Measurements from ENCODE around the gene PGAP2.

The PGAP2 gene

GRCh38 chr11:3831378-3832239 lies 23.2 kb downstream of the PGAP2 start:
- no peak for DNase-seq (ENCODE audit: low read depth in 2 of 2)

- DNase-seq (ENCODE audit: low read depth in 2 of 2) = no peak
Measured at GRCh38 chr11:3832816-3833215, 24.5 kb downstream of the PGAP2 start.

GRCh38 chr11:3833449-3833848 lies 25.1 kb downstream of the PGAP2 start:
- DNase-seq (ENCODE audit: low read depth in 2 of 2) = no peak

- no peak for DNase-seq (ENCODE audit: low read depth in 2 of 2)
Measured at GRCh38 chr11:3834349-3834663, 25.9 kb downstream of the PGAP2 start.

- DNase-seq (ENCODE audit: low read depth in 2 of 2) = no peak
Measured at GRCh38 chr11:3834664-3835461, 26.5 kb downstream of the PGAP2 start.

- no peak for DNase-seq (ENCODE audit: low read depth in 2 of 2)
Measured at GRCh38 chr11:3835751-3836150, 27.4 kb downstream of the PGAP2 start.

GRCh38 chr11:3836903-3837302 lies 28.5 kb downstream of the PGAP2 start:
- DNase-seq (ENCODE audit: low read depth in 2 of 2) = no peak

GRCh38 chr11:3837793-3838192 lies 29.4 kb downstream of the PGAP2 start:
- DNase-seq (ENCODE audit: low read depth in 2 of 2) = no peak

GRCh38 chr11:3838504-3838903 lies 30.1 kb downstream of the PGAP2 start:
- DNase-seq (ENCODE audit: low read depth in 2 of 2) = no peak

- DNase-seq (ENCODE audit: low read depth in 2 of 2) = no peak
Measured at GRCh38 chr11:3840004-3840869, 31.9 kb downstream of the PGAP2 start.

GRCh38 chr11:3840870-3841425 lies 32.6 kb downstream of the PGAP2 start, which contains the start of gene RHOG:
Gene RHOG, minus strand, starts transcription at chr11:3840959. Its CDS starts 12,821 bp downstream, at chr11:3828138.
- DNase-seq (ENCODE audit: low read depth in 2 of 2) = peak in 1 of 2 donors; percentile 89

GRCh38 chr11:3841426-3842350 lies 33.3 kb downstream of the PGAP2 start:
- DNase-seq (ENCODE audit: low read depth in 2 of 2) = peak in 1 of 2 donors; percentile 86

GRCh38 chr11:3843326-3843725 lies 35.0 kb downstream of the PGAP2 start:
- DNase-seq (ENCODE audit: low read depth in 2 of 2) = no peak

GRCh38 chr11:3845246-3845645 lies 36.9 kb downstream of the PGAP2 start:
- DNase-seq (ENCODE audit: low read depth in 2 of 2) = no peak

GRCh38 chr11:3845670-3846069 lies 37.3 kb downstream of the PGAP2 start:
- no peak for DNase-seq (ENCODE audit: low read depth in 2 of 2)

- DNase-seq (ENCODE audit: low read depth in 2 of 2) = peak in 1 of 2 donors; percentile 60
Measured at GRCh38 chr11:3849297-3849874, 41.0 kb downstream of the PGAP2 start.

- DNase-seq (ENCODE audit: low read depth in 2 of 2) = no peak
Measured at GRCh38 chr11:3853545-3853842, 45.1 kb downstream of the PGAP2 start.

- peak; percentile 41 for DNase-seq (ENCODE audit: low read depth in 2 of 2)
Measured at GRCh38 chr11:3853899-3854659, 45.7 kb downstream of the PGAP2 start.

GRCh38 chr11:3854660-3854976 lies 46.3 kb downstream of the PGAP2 start:
- DNase-seq (ENCODE audit: low read depth in 2 of 2) = no peak
